GM04503 (cell line): ENCODE results near the gene PITPNM3.
"Not testable (repeated sequence)": the region's sequence is repeated elsewhere in the genome, so short reads cannot be mapped to it uniquely, and the experiment has no call there.

Source experiments
- DNase-seq: peaks from one replicate; pipeline ENCODE4 v3.0.0-alpha.2; 2012; ENCODE audit warnings: low read depth

PITPNM3 gene

GRCh38 chr17:6556121-6557039 lies at the start of gene PITPNM3:
Gene PITPNM3 (minus strand): TSS chr17:6556555. CDS start chr17:6556406, 149 bp downstream.
- no peak for DNase-seq

DNA sequence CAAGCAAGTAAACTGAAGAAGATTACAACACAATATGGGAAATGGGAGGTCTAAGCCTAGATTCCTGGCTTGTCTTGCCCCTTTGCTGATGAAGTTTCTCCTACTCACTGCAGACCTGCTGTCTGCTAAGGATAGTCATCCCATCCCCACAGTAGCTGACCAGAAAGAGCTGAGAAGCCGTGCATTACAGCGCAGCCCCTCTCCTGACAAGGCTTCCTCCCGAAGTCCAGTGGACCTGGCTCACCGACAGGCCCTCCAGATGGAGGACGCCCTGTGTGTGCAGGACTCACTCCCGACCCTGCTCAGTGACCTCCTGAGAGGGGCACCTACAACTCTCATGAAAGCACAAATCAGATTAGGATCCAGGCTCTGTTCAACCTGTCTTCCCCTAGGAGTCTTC lies 48.8 kb upstream of the PITPNM3 start:
- no peak for DNase-seq

DNA sequence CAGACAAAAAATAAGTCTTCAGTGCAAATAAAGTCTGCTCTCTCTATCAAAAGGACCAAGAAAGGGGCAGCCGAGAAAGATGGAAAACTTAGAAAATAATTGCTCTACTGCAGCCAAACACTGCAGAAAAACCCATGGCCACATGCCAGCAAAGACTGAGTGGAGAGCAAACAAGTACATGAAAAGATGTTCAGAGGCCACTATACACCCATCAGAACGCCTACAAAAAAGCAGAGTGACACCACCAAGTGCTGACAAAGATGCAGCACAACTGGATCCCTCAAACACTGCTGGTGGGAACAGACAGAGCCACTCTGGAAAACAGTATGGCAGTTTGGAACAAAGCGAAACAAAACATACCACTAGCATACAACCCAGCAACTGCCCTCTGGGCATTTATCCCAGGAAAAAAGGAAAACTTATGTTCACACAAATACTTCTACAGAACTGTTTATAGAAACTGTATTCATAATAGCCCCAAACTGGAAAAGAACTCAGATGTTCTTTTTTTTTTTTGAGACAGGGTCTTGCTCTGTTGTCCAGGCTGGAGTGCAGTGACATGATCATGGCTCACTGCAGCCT lies 47.5 kb upstream of the PITPNM3 start:
- DNase-seq = no peak

GRCh38 chr17:6602141-6602540 lies 45.8 kb upstream of the PITPNM3 start:
- DNase-seq = no peak

GRCh38 chr17:6599364-6599763 lies 43.0 kb upstream of the PITPNM3 start:
- DNase-seq = no peak

GRCh38 chr17:6597727-6598126 lies 41.4 kb upstream of the PITPNM3 start:
- DNase-seq = no peak

- no peak for DNase-seq
These were observed 40.6 kb upstream of the PITPNM3 start for GRCh38 chr17:6596941-6597340.

DNA sequence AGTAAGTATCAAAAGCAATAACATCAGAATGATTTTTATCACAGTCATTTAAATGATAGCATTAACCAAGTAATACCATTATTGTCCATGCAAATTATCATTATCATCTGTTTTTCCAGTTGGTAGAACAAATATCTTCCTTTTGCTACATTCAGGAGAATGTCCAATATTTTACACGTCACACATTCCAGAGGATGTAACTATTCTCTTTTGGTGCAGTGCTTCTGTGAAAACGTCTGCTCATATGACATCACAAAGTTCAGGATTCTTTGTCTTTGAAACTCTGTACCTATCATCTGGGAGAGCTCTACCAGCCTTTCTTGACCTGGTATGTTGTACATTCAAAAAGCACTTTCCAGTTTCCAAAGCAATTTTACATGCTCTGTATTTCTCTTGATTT lies 40.2 kb upstream of the PITPNM3 start:
- DNase-seq = no peak

- no peak for DNase-seq
These were observed 39.7 kb upstream of the PITPNM3 start for GRCh38 chr17:6596081-6596480.

- DNase-seq = not testable (repeated sequence)
These were observed 37.0 kb upstream of the PITPNM3 start for GRCh38 chr17:6593371-6593770.

DNA sequence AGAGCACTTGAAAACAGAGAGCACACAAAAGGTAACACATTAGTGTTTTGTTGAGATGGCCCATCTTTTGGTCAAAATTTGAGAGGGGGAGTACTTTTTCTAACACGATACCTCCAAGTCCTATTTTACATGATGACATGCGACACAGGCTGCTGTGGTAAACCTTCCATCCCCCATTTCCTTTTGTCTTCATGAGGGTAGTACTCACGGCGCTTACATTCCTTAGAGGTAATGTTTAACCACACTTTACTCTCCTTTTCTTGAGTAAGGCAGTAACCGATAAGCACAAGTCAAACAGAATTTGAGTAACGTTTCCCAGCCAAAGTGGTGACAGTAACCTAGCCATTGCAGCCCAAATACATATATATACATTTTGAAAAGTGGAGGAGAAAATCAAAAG lies 35.8 kb upstream of the PITPNM3 start:
- no peak for DNase-seq

DNA sequence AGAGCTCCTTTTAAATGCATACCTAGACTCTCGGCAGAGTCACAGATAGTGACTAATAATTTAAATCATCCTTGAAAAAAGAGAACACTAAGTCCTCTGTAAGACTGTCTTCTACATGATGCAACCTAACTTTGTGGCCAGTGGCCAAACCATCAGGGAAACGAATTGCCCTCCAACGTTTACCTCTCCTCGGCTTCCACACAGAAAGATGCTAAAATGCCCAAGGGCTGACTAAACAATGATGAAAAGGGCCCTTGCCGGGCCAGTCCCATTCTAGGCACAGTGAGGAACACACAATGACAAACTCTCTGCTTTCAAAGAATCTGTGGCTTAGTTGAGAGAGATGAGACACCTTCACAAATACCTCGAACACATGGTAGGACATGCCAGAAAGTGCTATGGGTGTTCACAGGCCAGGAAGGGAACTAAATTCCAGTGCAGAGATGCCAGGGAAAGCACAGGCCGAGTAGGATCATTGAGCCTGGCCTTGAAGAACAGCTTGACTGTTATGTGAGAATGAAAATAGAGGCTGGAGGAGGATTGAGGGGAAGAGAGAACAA lies 35.3 kb upstream of the PITPNM3 start:
- peak; percentile 51 for DNase-seq

- DNase-seq = no peak
These were observed 33.1 kb upstream of the PITPNM3 start for GRCh38 chr17:6589266-6589946.

GRCh38 chr17:6588165-6588564 lies 31.8 kb upstream of the PITPNM3 start:
- DNase-seq = no peak

DNA sequence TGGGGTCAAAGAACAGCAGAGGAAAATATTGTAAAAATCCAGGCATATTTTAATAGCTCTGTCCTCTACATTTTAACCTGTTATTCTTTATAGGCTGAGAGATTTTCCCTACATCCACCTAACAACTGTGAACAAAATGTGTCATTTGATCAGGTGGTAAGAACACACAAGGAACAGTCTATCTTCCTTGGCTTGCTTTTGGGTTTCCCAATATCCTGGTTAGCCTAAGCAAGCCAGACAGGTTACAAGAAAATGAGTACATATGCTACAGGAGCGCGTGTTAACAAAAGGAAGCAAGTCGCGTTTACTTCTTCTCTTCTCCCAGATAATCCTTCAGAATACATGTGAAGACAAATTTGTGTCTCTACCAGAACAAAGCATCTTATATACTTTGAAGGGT lies 31.0 kb upstream of the PITPNM3 start:
- DNase-seq = no peak

- DNase-seq = no peak
These were observed 27.1 kb upstream of the PITPNM3 start for GRCh38 chr17:6583411-6583810.

- DNase-seq = no peak
These were observed 24.3 kb upstream of the PITPNM3 start for GRCh38 chr17:6580625-6581024.

DNA sequence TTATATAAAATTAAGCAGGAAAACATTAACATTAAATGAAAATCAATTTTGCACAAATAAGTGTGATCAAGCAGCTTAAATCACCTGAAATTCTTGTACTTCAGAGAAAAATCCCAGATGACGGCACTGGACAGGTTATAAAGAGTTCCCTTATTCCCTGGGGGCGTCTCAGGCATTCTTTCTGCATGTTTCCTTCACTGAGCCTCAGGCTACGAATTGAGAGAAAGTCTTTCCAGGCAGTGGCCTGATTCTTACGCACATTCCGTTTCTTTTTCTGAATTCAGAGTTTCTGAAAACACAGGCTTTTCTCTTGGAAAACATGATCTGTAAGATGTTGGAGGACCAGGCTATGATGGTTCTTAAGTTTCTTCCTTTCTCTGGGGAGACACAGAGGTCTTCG lies 22.1 kb upstream of the PITPNM3 start:
- DNase-seq = no peak

DNA sequence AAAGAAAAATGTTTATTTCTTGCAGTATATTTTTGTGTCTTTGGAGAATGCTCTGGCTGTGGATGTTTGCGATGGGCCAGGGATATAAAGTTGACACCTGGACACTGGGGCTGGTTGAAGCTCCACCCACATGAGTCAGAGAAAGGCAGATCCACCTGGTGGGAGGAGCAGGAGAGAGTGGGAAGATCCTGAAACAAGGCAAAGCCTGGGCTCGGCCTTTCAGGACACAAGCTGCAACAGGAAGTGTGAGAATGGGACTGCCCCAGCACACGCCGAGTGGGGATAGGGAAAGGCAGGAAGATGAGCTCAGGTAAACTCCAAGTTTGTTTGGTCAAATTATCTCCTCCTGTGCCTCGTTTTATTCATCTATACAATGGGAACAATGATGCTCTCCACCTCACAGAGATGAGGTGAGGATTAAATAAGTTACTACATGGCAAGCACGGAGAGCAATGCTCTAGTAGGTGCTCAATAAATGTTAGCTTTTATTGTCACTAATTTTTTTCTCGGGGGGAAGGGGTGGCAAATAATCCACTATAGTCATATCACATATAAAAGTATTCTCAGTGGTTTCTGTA lies 21.4 kb upstream of the PITPNM3 start:
- no peak for DNase-seq

DNA sequence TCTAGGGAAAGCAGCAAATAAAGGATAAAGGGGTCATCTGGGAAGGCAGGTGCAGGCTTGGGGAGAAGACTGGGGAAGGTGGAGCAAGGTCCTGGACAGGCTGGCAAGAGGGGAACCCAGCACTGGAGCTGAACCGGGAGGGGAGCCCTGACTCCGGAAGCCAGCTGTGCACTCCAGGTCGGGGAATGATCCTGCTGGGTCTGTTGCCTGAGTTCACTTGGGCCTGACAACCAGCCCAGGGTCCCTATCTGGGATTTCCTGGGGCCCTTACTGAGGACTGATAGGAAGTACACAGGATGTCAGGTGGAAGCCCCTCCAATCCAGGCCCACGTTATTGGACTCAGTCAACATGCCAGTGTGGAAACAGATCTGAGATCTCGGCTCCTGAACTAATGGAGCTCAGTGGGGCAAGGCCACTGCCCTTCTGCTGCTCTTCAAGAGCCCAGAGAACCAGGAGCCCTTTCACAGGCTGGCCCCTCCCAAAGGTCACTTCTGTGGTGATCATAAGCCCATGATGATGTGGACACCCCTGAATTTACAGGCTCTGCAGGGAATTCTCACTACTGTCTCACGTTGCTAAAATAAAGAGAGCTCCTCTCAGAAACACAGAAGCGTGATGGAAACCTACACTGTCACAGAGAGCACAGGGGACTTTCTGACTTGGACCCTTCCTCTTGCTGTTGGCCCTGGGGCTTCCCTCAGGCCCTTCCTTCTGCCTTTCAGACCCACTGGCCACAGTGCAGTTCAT lies 19.9 kb upstream of the PITPNM3 start:
- no peak for DNase-seq

DNA sequence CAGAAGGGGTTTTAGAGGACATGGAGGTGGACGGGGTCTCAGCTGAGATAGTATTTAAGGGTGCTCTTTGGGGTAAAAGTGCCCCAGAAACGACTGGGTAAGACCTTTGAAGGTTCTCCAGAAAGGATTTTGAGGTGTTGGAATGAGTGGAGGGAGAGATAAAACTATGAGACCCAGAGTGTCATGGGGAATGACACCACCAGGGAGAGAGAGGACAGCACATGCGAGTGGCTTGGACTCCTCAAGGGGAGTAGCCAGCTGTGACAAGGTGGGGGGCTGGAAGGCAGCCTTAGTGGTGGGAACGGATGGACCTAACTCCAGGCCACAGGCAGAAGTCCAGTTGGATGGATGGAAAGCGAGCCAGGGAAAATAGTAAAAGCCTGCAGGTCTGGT lies 19.2 kb upstream of the PITPNM3 start:
- DNase-seq = no peak
